Posterior vena cava (tissue), 2 donors: ENCODE results near the gene ULK4. TPM values are rescaled to one million over a fixed set of nuclear protein-coding genes. Genes with fewer than 3 reads are reported as not detected.
"Not testable (repeated sequence)": the region's sequence is repeated elsewhere in the genome, so short reads cannot be mapped to it uniquely, and the experiment has no call there.

Experiments
- DNase-seq: peaks from one replicate; pipeline ENCODE4 v3.0.0-alpha.2; 2020; ENCODE audit warnings: low spot score
- intact Hi-C, 2 donors: fragments of 100-400 bp; cut with DNase I; formaldehyde crosslinking; loops; one replicate each; pipeline versions ENCODE4 v1.14.1 to v1.14.2; 2022 to 2023
- total RNA-seq, 2 donors: library from RNA; stranded (reverse); fragmentation: NEBNext Ultra II Directional; extraction: Animal tissue kit (Norgen Biotek cat#: 25700); gene quantifications; one replicate each; pipeline ENCODE4 v1.2.1, GENCODE V29; 2021
- donor health status: DM: yes; HTN: yes; CAD: no.
- donor health status: DM: yes; HTN: yes; CAD: no.

ULK4 gene
- total RNA-seq, 2 donors from 2014 or later = 7.5 to 7.8 TPM

- intact Hi-C loops = no loop called here
- no peak for DNase-seq
These were observed 463.1 kb downstream of the ULK4 start for GRCh38 chr3:41498847-41499246.

- intact Hi-C loops = no loop called here
- no peak for DNase-seq
These were observed 471.5 kb downstream of the ULK4 start for GRCh38 chr3:41490360-41490759.

- intact Hi-C loops = no loop called here
- DNase-seq = no peak
These were observed 472.7 kb downstream of the ULK4 start for GRCh38 chr3:41489231-41489630.

DNA sequence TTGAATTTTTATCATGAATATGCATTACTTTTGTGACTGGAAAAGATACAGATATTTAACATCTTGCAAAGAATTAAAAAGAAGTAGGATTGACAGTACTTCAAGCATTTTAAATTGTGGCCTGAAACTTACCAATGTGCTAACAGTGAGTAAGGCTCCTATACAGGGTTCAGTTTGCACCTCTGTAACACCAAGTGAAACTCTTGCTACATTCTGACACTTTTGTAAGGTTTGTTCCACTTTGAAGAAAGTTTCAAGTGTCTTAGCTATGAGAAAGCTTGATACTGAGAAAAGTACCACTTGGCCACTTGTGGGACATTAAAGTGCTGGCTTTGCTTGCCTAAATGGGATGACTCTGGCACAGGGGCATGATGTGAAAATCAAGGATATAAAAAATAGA, 473.4 kb downstream of the ULK4 start:
- no peak for DNase-seq
- intact Hi-C loops = no loop called here

- no peak for DNase-seq
- intact Hi-C loops = no loop called here
These were observed 476.4 kb downstream of the ULK4 start for GRCh38 chr3:41485484-41485883.

DNA sequence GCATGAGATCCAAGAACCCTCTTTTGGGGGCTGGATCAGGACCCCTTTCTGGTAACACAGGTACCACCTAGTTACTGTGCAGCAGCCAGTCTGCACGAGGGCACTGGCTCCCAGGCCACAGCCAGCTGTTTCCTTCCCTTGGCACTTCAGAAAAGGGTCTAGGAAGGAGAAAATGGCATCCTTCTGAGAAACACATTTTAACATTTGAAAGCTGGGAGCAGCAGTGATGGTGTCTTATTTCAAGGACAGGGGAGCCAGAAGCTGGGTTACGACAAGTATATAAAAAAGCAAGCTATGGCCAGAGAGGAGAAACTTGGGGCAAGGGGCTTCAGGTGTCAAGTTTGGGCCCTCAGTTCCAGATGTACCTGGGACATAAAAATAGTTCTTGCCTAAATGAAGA, 479.8 kb downstream of the ULK4 start:
- intact Hi-C loops = no loop called here
- DNase-seq = no peak

GRCh38 chr3:41478278-41478677, 483.6 kb downstream of the ULK4 start:
- DNase-seq = no peak
- intact Hi-C loops = no loop called here

- intact Hi-C loops = no loop called here
These were observed 484.4 kb downstream of the ULK4 start for GRCh38 chr3:41477399-41478014.

DNA sequence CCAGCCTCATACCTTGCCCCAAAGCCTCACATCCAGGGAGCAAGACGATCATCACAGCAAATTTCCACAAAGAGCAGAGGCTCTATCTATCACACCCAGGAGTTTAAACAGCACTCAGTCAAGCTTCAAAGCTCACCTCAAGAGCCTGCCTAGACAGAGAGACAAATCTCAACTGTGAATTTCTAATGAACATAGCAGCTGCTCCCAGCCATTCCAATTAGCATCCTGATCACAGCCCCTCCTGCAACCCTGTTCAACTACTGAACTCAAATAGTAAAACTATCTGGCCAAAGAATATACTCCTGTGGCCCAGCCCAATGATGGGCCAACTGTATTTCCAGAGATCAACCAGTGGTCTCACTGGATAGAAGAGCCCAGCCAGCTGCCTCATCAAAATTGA, 492.8 kb downstream of the ULK4 start:
- no peak for DNase-seq
- intact Hi-C loops = no loop called here

More at GRCh38 chr3:41477399-41478014, 484.4 kb downstream of the ULK4 start:
- no peak for DNase-seq

DNA sequence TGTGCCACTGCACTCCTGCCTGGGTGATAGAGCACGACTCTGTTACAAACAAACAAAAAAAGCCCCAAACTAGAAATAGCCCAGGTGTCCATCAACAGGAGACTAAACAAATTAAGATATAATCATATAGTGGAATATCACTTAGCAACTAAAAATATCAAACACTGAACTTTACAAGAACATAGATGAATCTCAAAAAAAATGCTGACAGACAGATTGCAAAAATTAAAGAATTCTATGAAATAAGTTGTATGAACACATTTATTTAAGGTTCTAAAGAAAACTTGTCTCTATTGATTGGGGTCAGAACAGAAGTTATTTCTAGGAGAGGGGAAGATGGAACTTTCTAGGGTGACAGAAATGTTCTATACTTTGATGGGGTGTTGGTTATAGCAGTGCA, 494.4 kb downstream of the ULK4 start:
- intact Hi-C loops = no loop called here
- DNase-seq = no peak

- DNase-seq = no peak
- intact Hi-C loops = no loop called here
These were observed 497.0 kb downstream of the ULK4 start for GRCh38 chr3:41464858-41465257.

GRCh38 chr3:41464401-41464800, 497.5 kb downstream of the ULK4 start:
- intact Hi-C loops = no loop called here
- no peak for DNase-seq

DNA sequence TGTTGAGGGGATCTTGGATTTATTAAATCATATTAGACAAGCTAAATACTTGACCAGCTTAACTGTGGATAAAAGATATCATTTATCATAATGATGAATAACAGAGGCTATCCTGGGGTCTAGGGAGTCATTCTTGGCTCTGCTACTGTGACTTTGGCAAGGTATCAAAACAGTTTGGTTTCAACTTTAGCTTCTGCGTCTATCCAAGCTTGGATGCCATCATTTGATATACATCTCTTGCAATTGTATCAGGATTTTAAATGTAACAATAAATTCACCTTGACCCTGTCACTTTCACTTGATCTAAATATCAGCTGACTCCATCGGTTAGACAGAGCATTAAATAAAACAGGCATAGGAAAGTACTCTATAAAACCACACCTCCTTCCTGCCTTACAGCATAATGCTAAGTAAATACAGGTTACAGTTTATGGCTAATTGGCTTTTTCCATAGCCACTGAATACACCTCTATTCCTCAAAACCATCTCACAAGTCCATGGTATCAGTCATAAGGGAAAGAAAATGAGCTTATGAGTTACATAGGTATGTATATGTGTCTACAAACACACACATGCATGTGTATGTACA, 499.7 kb downstream of the ULK4 start:
- intact Hi-C loops = no loop called here
- no peak for DNase-seq

DNA sequence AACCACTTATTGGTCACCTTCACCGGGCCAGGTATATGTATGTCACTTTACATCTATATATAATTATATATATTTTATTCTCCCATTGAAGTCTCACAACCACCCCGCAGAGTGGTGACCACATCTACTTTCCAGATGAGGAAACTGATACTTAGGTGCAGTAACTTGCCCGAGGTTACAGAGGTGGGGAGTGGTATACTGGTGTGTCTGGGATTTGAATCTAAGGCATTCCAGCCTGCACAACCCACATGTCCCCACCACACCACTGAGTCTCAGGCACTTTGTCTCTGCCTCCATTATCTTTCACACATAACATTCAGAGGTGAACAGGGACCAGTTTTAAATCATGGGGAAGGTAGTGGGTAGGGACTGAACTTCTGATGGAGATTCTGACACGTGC, 501.2 kb downstream of the ULK4 start:
- no peak for DNase-seq
- intact Hi-C loops = no loop called here

DNA sequence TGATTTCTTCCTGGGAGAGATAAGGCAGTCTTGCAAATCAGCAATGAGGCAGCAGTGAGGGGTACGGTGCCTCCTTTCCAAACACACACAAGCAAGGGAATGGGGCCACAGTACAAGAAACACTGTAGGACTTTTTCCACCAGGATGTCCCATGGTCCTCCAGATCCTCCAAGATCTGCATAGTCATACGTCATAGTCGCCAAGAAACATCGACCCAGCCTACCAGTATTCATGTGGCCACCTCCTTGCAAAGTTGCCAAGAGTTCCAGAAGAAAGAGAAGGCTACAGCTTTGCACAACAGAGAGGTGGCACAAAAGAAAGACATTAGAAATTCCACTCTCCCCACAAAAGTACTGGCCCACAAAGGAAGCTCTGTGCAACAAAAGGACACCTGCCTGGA, 504.7 kb downstream of the ULK4 start:
- intact Hi-C loops = no loop called here
- no peak for DNase-seq

DNA sequence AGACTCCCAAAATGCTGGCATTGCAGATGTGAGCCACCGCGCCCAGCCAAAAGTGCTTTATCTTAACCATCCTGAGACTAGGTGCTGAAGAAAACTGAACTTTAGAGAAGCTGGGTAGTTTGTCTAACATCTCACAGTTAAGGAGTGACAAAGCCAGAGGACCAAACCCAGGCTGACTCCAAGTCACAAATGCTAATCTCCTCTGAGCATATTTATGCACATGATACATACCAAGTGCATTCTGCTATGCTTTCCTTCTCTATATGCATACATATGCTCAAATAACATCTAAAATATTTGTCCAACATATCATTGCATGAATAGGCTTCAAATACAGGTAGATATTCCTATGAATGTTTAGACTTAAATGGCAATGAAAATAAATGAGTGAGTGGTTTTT, 505.7 kb downstream of the ULK4 start:
- DNase-seq = no peak
- intact Hi-C loops = no loop called here

DNA sequence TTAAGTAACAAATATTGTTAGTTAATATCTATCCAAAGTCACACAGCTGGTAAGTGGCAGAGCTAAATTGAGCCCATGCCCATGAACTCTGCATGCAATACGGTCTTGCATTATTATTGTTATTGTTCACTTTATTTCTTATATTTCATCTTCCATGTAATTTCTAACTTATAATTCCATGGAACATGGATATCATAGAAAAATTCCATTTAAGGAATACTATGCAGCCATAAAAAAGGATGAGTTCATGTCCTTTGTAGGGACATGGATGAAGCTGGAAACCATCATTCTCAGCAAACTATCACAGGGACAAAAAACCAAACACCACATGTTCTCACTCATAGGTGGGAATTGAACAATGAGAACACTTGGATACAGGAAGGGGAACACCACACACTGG, 508.3 kb downstream of the ULK4 start:
- DNase-seq, intact Hi-C loops: not testable (repeated sequence)

GRCh38 chr3:41450416-41451231, 511.3 kb downstream of the ULK4 start:
- no peak for DNase-seq
- intact Hi-C loops = no loop called here

DNA sequence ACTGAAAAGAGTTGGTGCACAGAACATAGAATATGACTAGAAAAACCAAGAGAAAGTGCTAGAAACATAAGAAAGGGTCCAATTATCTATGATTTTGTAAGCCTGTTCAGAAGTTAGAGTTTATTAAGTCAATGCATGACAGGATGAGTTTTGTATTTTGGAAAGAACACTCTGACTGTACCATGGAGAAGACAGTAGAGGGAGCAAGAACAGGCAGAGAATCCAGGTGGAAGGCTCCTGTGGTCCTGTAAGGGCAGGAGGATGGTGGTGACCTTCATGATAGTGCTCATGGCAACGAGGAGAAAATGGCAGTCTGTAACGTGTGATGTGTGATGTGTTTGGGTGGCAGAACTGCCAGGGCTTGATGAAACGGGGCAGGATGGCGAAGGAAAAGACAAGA, 513.5 kb downstream of the ULK4 start:
- intact Hi-C loops = no loop called here
- no peak for DNase-seq

- intact Hi-C loops = no loop called here
- DNase-seq = no peak
These were observed 514.2 kb downstream of the ULK4 start for GRCh38 chr3:41447701-41448100.

DNA sequence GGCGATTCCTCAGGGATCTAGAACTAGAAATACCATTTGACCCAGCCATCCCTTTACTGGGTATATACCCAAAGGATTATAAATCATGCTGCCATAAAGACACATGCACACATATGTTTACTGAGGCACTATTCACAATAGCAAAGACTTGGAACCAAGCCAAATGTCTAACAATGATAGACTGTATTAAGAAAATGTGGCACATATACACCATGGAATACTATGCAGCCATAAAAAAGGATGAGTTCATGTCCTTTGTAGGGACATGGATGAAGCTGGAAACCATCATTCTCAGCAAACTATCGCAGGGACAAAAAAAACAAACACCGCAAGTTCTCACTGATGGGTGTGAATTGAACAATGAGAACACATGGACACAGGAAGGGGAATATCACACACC, 515.6 kb downstream of the ULK4 start:
- DNase-seq, intact Hi-C loops: not testable (repeated sequence)
